GM20000 (cell line): Measurements from ENCODE around the gene MPP4.

ENCODE experiments used
- DNase-seq: peaks from one replicate; pipeline ENCODE4 v3.0.0; 2012; ENCODE audit warnings: low spot score
- CTCF ChIP-seq: IDR thresholded peaks from 2 replicates; pipeline ENCODE4 v1.5.1; 2012; ENCODE audit warnings: mild to moderate bottlenecking, control low read depth; ENCODE audit errors: extremely low read depth, missing control alignments

Gene MPP4

GRCh38 chr2:201698588-201699226 lies at the start of gene MPP4:
MPP4 (minus strand) TSS chr2:201698644; CDS start chr2:201693954, 4,690 bp downstream.
- DNase-seq, result no peak
- TF ChIP-seq CTCF, result no peak

- TF ChIP-seq CTCF, result no peak
- DNase-seq, result no peak
Measured at GRCh38 chr2:201746551-201746950, 48.1 kb upstream of the MPP4 start.

- TF ChIP-seq CTCF, result no peak
- DNase-seq, result no peak
Measured at GRCh38 chr2:201735486-201735885, 37.0 kb upstream of the MPP4 start.

- no peak for TF ChIP-seq CTCF
- no peak for DNase-seq
Measured at GRCh38 chr2:201734111-201734510, 35.7 kb upstream of the MPP4 start.

GRCh38 chr2:201733544-201733943 lies 35.1 kb upstream of the MPP4 start:
- TF ChIP-seq CTCF, result no peak
- DNase-seq, result no peak

GRCh38 chr2:201730651-201731285 lies 32.3 kb upstream of the MPP4 start:
- DNase-seq, result no peak
- TF ChIP-seq CTCF, result no peak

GRCh38 chr2:201715459-201715858 lies 17.0 kb upstream of the MPP4 start:
- TF ChIP-seq CTCF, result no peak
- no peak for DNase-seq
